T-cell (primary cell): ENCODE data around the gene ATP8B3. TPM values are rescaled to one million over a fixed set of nuclear protein-coding genes. Genes with fewer than 3 reads are reported as not detected.

Experiments
- ATAC-seq, 4 experiments: fragments of 200-7000 bp in 3 of 4; fragments of 150-1000 bp in 1 of 4; cut with Tn5 transposase; replicated peaks in 1 of 4; 1 replicate in 3 of 4; 2 replicates in 1 of 4; pipeline ENCODE4 v1.10.0; 2021; ENCODE audit warnings: moderate library complexity in 3 of 4, mild to moderate bottlenecking in 2 of 4, moderate number of reproducible peaks in 1 of 4
- CTCF ChIA-PET, 2 donors: fragments of 300-600 bp; sonication (Branson Sonifier 250); formaldehyde crosslinking; loops; one replicate each; lab custom pipeline; 2022; ENCODE audit warnings: antibody characterized with exemption in 2 of 2; lab: Charles Lee
- POLR2A ChIA-PET, 2 donors: fragments of 300-600 bp; sonication (Branson Sonifier 250); formaldehyde crosslinking; loops; one replicate each; lab custom pipeline; 2022; ENCODE audit warnings: antibody characterized with exemption in 2 of 2; lab: Charles Lee
- DNase-seq, 35 experiments: peaks; one replicate each; pipeline versions ENCODE4 v3.0.0 to v3.0.0-alpha.2; 2013 to 2023
- H3K27ac ChIP-seq: one replicate; pipeline ENCODE4 v1.5.1; 2013; ENCODE audit warnings: low read length
- H3K27me3 ChIP-seq, 2 experiments: replicated peaks in 1 of 2; 1 replicate in 1 of 2; 2 replicates in 1 of 2; pipeline versions ENCODE4 v1.6.1 to v1.7.0; 2013; ENCODE audit warnings: low read length in 1 of 2, mixed read lengths in 1 of 2; ENCODE audit not compliant: control insufficient read depth in 2 of 2, insufficient read depth in 2 of 2; ENCODE audit errors: extremely low read depth in 1 of 2
- H3K36me3 ChIP-seq, 2 donors: 1 replicate in 1 of 2; 2 replicates in 1 of 2; pipeline versions ENCODE4 v1.6.1 to v1.7.0; 2013; ENCODE audit warnings: low read length in 1 of 2; ENCODE audit not compliant: control insufficient read depth in 2 of 2, insufficient read depth in 1 of 2; ENCODE audit errors: extremely low read depth in 1 of 2
- H3K4me1 ChIP-seq, 2 experiments: 1 replicate in 1 of 2; 2 replicates in 1 of 2; pipeline versions ENCODE4 v1.6.1 to v1.7.0; 2013; ENCODE audit warnings: low read length in 2 of 2, mixed read lengths in 1 of 2; ENCODE audit not compliant: insufficient read depth in 2 of 2, control insufficient read depth in 1 of 2; ENCODE audit errors: extremely low read depth in 1 of 2
- H3K4me3 ChIP-seq, 2 donors: 1 replicate in 1 of 2; 2 replicates in 1 of 2; pipeline versions ENCODE4 v1.5.1 to v1.7.0; 2013; ENCODE audit warnings: mild to moderate bottlenecking in 2 of 2, low read length in 1 of 2, moderate library complexity in 1 of 2; ENCODE audit not compliant: control insufficient read depth in 1 of 2; ENCODE audit errors: extremely low read depth in 1 of 2
- H3K9me3 ChIP-seq: 2 replicates; pipeline ENCODE4 v1.7.0; 2013
- H3K27ac Mint-ChIP-seq, 2 donors: one replicate each; pipeline ENCODE4 v1.8.0; 2020 to 2021; ENCODE audit warnings: mild to moderate bottlenecking in 2 of 2, mixed read lengths in 2 of 2
- H3K27me3 Mint-ChIP-seq, 2 donors: one replicate each; pipeline ENCODE4 v1.8.0; 2021 to 2022; ENCODE audit warnings: mixed read lengths in 2 of 2
- H3K36me3 Mint-ChIP-seq: one replicate; pipeline ENCODE4 v1.8.0; 2021; ENCODE audit warnings: mixed read lengths
- H3K4me1 Mint-ChIP-seq, 3 donors: one replicate each; pipeline ENCODE4 v1.8.0; 2020 to 2022; ENCODE audit warnings: mixed read lengths in 3 of 3, mild to moderate bottlenecking in 1 of 3
- H3K4me3 Mint-ChIP-seq, 3 donors: one replicate each; pipeline ENCODE4 v1.8.0; 2020 to 2022; ENCODE audit warnings: mild to moderate bottlenecking in 3 of 3, mixed read lengths in 3 of 3, moderate library complexity in 3 of 3
- H3K9me3 Mint-ChIP-seq, 3 donors: one replicate each; pipeline ENCODE4 v1.8.0; 2020 to 2022; ENCODE audit warnings: mixed read lengths in 3 of 3
- WGBS: methylation state at CpG from one replicate; pipeline ENCODE4 v1.1.5; 2013; ENCODE audit warnings: missing lambda C conversion rate; ENCODE audit not compliant: insufficient coverage; 5-methylcytosine and 5-hydroxymethylcytosine counted together
- total RNA-seq, 35 experiments: library from RNA in 6 of 35; stranded (reverse) in 6 of 35; fragments of 120-200 nt in 1 of 35; gene quantifications; one replicate each; pipeline versions ENCODE4 v1.2.1 to v1.2.4 and lab custom pipeline; 2013 to 2026

Gene ATP8B3
- total RNA-seq, 5 donors from 2014 or later (not counting 1 experiment from before 2014, with no cell fraction given) = 3.5 to 5.7 (median 4.0) TPM

- no peak overlapping the region for H3K4me3 Mint-ChIP-seq
- no peaks in the 10 kb centered on the region for H3K4me1 Mint-ChIP-seq
- Histone ChIP-seq H3K27me3 (peaks cover 0 to 90% of the 10 kb centered on the region in 2 experiments), H3K4me1 (no peaks in the 10 kb centered on the region), H3K27ac (no peak overlapping the region), H3K9me3 (no peaks in the 10 kb centered on the region), H3K4me3 (no peak overlapping the region), H3K36me3 (no peaks in the 10 kb centered on the region)
- 26% methylated on average over 18 of the region's 28 CpGs for WGBS
- peaks cover 25 to 68% of the 10 kb centered on the region in 2 donors for H3K27me3 Mint-ChIP-seq
- no peaks in the 10 kb centered on the region for H3K9me3 Mint-ChIP-seq
- no peaks in the 10 kb centered on the region for H3K36me3 Mint-ChIP-seq
- ChIA-PET POLR2A (no interaction called here), CTCF (no interaction called here)
- H3K27ac Mint-ChIP-seq = no peak overlapping the region
- ATAC-seq = no peak
- DNase-seq = no peak
Observed at GRCh38 chr19:1734321-1734966, 77.6 kb downstream of the ATP8B3 start.

Other genes with a start within 250 kb of the ATP8B3 start
- 1 to 10 TPM; 2.1 to 7.7 (median 6.2) TPM for gene MEX3D, start 244.0 kb downstream of the ATP8B3 start, total RNA-seq
- gene MBD3, start 219.4 kb downstream of the ATP8B3 start, total RNA-seq = 10 to 100 TPM; 51.8 to 80.3 (median 75.5) TPM
- gene UQCR11, start 206.8 kb downstream of the ATP8B3 start, total RNA-seq = 100 to 1,000 TPM; 127 to 168 (median 148) TPM
- 100 to 1,000 TPM in 2 of 5 donors, 10 to 100 TPM in 3; 63.3 to 107 (median 94.6) TPM for gene TCF3, start 159.7 kb downstream of the ATP8B3 start, total RNA-seq
- under 1 TPM in 2 of 5 donors, not detected in 3; 0.03 TPM for gene ONECUT3, start 58.8 kb downstream of the ATP8B3 start, total RNA-seq
- 10 to 100 TPM; 68.4 to 97.5 (median 78.7) TPM for gene REXO1, start 36.2 kb upstream of the ATP8B3 start, total RNA-seq
- gene KLF16, start 51.3 kb upstream of the ATP8B3 start, total RNA-seq = 10 to 100 TPM; 29.8 to 61.4 (median 32.7) TPM
- 100 to 1,000 TPM; 136 to 185 (median 151) TPM for gene ABHD17A, start 73.2 kb upstream of the ATP8B3 start, total RNA-seq
- gene ADAT3, start 93.1 kb upstream of the ATP8B3 start, total RNA-seq = 10 to 100 TPM in 1 of 5 donors, 1 to 10 TPM in 4; 6.0 to 16.1 (median 7.7) TPM
- gene SCAMP4, start 93.1 kb upstream of the ATP8B3 start, total RNA-seq = 10 to 100 TPM; 24.8 to 49.2 (median 27.5) TPM
- gene CSNK1G2, start 128.9 kb upstream of the ATP8B3 start, total RNA-seq = 100 to 1,000 TPM; 104 to 181 (median 161) TPM
- gene BTBD2, start 203.4 kb upstream of the ATP8B3 start, total RNA-seq = 10 to 100 TPM; 52.2 to 79.8 (median 73.6) TPM
- 100 to 1,000 TPM; 196 to 242 (median 234) TPM for gene MKNK2, start 239.0 kb upstream of the ATP8B3 start, total RNA-seq